SK-N-MC (cell line): ENCODE results near the gene RGS6.

ENCODE experiments used
- EZH2 ChIP-seq: fragments of 200-600 bp; sonication (generic); IDR thresholded peaks from one replicate; pipeline ENCODE4 v1.6.1; 2017; ENCODE audit warnings: antibody characterized with exemption
- FOXP2 ChIP-seq: optimal IDR thresholded peaks from 2 replicates; pipeline ENCODE3; 2011; ENCODE audit warnings: mild to moderate bottlenecking, moderate library complexity; ENCODE audit not compliant: insufficient read depth; ENCODE audit errors: extremely low read length, control extremely low read depth
- POLR2AphosphoS5 ChIP-seq: IDR thresholded peaks from 2 replicates; pipeline ENCODE4 v1.6.1; 2012; ENCODE audit warnings: mild to moderate bottlenecking, low read depth, low read length, borderline replicate concordance

DNA sequence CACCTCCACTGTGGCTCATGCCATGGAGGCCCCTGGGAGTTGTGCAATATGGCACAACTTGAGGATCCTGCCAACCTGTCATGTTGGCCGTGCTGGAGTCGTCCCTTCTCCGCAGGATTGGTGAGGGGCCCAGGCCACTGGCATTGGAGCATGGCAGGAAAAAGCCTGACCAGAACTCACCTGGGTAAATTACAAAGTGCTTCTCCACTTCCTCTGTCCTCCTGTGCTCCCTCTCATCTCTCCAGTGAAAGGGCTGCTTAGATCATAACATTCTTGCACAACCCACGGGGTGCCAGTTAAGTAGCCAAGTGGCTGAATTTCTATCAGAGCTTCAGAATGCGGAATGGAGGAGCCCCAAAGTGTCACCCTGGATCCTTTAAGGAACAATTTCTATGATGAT, 580.7 kb downstream of the RGS6 start:
- TF ChIP-seq EZH2 (no peak), POLR2AphosphoS5 (no peak), FOXP2 (no peak)
